ENCODE measurements around the gene NOTCH3.

Gene NOTCH3

DNA sequence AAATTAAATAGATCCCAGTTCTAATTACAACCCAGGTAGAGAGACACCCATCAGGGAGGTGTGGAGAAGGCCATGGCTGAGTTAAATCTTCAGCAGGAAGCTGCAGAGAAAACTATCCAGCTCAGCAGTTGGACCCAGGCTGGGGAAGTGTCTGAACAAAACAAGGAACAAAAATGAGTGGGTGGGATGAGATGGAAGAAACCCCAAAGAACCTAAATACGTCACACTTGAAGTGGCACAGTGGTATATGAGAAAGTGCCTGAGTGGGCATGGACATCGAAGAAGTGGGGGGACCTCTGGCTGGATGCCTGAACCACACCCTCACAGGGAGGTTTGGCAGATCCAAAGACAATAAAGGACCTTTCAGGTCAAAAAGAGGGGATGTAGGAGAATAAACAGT lies 35.0 kb upstream of the NOTCH3 start:
- no peak for DNase-seq

DNA sequence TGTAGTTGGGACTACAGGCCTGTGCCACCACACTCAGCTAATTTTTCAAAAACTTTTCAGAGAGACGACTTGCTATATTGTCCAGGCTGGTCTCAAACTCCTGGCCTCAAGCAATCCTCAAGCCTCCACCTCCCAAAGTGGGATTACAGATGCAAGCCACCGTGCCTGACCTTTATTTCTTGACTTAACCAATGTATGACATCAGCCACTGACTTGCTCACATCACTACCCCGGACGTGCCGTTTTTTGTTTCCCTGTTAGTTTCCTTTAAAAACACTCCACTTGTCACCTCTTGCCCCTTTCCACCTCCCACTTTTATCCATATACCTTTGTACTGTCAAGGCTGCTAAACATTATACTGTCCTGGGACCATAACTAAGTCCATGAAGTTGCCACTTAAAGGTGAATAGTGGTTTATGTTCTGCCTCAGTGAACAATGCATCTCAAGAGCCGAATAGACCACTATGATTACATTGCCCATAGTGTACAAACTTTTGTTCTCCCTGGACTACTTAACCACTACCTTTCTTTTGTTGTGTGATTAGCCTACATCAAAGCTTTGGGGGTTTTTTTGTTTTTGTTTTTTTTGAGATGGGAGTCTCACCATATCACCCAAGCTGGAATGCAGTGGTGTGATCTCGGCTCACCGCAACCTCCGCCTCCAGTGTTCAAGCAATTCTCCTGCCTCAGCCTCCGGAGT lies 33.8 kb upstream of the NOTCH3 start:
- DNase-seq = no peak

- DNase-seq = no peak
Measured at GRCh38 chr19:15231271-15231670, 30.5 kb upstream of the NOTCH3 start.

- DNase-seq = no peak
Measured at GRCh38 chr19:15227261-15227660, 26.5 kb upstream of the NOTCH3 start.

GRCh38 chr19:15225760-15226159 lies 25.0 kb upstream of the NOTCH3 start:
- DNase-seq = no peak

GRCh38 chr19:15223649-15224361 lies 23.0 kb upstream of the NOTCH3 start:
- no peak for DNase-seq

DNA sequence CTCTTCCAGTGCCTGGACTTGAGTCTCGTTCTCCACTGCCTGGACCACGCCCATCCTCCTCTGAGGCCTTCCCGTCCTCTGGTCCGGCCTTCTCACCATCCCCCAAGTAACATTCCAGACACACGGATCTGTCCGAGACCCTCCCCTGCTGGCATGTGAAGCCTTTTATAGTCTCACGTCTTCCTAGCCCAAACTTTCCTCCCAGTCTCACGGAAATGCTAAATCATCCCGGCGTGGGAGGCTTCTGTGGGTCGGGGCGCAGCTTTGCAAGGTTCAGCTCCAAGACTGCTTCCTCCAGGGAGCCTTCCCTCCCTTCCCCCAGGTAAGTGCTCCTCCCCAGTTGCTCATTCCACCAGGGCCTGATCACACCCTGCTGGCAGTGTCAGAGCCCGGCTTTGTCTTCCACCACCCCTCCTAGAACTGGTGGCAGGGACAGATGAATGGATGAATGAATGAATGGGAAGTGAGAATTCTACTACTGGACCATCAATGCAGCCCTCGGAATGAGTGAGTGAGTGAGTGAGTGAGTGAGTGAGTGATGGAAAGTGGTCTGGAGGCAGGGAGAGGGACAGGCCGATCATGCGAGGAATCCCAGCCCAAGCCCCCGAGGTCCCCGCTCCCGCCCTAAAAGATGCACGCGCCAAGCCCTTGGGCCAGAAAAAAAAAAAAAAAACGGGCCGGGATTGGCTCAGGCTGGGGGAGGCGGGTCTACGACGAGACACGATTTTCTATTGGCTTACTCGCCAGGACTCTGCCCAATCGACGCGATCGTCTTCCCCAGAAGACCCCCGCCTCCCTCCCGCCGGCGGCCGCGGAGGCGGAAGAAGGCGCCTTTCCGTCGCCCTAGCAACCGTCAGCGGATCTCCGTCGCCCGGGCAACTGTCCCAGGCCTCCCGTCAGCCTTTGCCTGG lies 22.2 kb upstream of the NOTCH3 start:
- DNase-seq = peak; percentile 91

GRCh38 chr19:15220833-15221232 lies 20.0 kb upstream of the NOTCH3 start:
- no peak for DNase-seq

DNA sequence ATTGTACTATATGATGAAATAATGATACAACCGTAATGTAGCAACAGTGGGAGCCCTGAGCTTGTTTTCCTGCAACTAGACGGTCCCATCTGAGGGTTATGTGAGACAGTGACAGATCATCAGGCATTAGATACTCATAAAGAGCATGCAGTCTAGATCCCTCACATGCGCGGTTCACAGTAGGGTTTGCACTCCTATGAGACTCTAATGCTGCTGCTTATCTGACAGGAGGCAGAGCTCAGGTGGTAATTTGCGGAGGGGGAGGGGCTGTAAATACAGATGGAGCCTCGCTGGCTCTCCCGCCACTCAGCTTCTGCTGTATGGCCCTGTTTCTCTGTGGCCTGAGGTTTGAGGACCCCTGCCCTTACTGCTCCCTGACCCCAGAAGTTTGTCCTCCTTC lies 17.7 kb upstream of the NOTCH3 start:
- DNase-seq = no peak

DNA sequence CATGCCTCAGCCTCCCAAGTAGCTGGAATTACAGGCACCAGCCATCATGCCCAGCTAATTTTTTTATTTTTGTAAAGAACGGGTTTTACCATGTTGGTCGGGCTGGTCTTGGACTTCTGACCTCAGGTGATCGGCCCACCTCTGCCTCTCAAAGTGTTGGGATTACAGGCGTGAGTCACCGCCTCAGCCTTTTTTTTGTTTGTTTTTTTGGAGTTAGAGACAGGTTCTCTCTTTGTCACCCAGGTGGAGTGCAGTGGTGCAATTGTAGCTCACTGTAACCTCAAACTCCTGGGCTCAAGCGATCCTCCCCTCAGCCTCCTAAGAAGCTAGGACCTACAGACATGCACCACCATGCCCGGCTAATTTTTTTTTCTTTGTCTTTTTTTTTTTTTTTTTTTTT lies 15.6 kb upstream of the NOTCH3 start:
- DNase-seq = no peak

DNA sequence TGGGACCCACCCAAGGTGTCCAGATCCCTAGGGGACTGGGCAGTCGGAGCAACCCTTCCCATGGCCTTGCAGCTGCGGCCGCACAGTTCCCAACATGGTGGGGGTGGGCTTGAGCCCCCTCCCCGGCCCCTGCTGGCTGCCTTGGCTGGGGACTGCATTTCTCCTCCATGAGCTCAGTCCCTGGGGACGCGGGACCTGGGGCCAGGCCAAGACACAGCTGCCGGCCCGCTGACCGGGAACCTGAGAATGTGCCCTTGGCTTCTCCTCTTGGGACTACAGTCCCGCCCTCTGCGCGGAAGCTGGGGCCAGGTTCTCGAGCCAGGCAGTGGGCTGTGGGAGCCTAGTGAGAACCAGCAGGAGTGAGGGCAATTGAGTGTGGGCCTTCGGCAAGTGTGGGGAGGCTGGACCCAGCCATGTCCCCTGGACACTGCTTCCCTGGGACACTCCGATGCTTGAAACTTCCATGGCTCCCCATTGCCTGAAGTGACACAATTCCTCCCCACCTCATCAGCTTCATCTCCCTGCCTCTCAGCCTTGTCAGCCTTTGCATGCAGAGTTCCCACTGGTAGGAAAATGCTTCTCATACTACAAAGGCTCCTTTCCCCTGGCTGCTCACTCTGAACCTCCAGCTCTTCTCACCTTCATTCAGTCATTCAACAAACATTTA lies 13.1 kb upstream of the NOTCH3 start:
- DNase-seq = no peak

GRCh38 chr19:15212711-15213110 lies 11.9 kb upstream of the NOTCH3 start:
- no peak for DNase-seq

- no peak for DNase-seq
Measured at GRCh38 chr19:15210323-15210781, 9.6 kb upstream of the NOTCH3 start.

DNA sequence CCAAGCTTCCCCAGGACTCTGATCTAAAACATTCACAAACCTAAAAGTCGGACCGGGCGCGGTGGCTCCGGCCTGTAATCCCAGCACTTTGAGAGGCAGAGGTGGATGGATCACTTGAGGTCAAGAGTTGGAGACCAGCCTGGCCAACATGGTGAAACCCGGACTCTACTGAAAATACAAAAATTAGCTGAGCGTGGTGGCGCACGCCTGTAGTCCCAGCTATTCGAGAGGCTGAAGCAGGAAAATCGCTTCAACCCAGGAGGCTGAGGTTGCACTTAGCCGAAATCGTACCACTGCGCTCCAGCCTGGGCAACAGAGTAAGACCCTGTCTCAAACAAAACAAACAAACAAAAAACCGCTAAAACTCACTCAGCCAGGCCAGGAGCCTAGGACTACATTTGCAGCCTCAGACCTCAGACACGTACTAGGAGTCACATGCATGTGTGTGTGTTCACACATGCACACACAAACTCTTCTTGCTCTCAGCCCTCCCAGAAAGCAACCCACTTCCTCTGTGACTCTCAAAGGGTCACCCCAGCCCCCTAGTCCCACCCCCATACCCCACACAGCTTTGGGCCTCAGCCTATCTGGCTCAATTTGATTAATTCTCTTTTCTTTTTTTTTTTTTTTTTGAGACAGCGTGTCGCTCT lies 704 bp upstream of the NOTCH3 start:
- DNase-seq = no peak

GRCh38 chr19:15199661-15200552 lies 888 bp downstream of the NOTCH3 start:
- no peak for DNase-seq

DNA sequence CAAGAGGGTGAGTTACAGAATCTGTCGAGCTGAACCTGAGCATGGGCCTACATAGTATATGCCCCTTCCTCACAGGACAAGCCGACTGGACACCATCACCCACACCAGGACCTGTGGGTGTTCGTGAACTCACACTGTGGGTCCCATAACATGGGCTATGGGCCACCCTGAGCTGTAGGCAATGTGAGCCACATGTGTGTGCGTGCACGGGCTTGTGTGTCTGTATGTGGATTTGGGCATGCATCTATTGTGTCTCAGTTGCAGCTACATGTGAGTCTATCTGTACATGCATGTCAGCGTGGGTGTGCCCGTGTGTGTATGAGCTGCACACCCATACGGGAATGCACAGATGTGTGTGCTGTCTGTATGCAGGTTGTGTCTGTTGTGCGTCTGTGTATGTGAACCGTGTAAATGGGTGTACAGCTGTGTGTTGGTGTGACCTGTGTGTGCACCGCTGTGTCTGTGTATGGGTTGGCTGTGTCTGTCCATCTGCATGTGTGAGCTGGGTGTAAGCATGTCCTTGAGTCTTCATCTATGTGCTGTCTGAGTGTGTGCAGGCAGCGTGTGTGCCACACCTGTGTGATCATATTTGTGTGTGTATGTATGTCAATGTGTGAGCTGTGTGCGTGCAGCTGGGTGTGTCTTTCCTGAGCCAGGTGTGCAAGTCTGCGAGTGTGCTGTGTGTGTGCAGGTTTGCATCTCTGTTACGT lies 1.7 kb downstream of the NOTCH3 start:
- DNase-seq = no peak

DNA sequence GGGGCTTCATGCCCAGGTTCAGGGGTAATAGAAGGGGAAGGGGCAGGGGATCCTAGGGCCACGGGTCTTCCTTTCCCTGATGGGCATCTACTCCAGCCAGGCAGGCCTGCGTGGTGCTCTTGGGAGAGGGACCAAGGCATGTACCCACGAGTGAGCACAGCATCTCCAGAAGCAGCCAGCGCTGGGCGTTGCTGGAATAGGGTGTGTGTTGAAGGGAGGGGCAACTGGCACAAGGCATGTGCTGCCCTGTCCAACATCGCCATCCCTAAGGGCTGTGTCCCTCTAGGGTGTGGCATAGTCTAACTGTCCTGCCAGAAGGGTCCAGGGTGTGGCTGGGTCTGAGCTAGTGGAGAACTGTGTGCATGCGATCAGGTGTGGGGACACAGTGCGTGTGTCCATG lies 2.9 kb downstream of the NOTCH3 start:
- no peak for DNase-seq

GRCh38 chr19:15197275-15197941 lies 3.4 kb downstream of the NOTCH3 start:
- no peak for DNase-seq

- DNase-seq = no peak
Measured at GRCh38 chr19:15196360-15197005, 4.3 kb downstream of the NOTCH3 start.

Data from NCI-H1048 (cell line).